ENCODE measurements around the gene CMSS1. TPM values are rescaled to one million over a fixed set of nuclear protein-coding genes. Genes with fewer than 3 reads are reported as not detected.
A peak's percentile ranks its signal among the peaks of the same experiment; 100 is the strongest.

CMSS1 gene
- total and polyA plus RNA-seq, 4 donors: 3.8 to 19.5 (median 7.5) TPM

DNA sequence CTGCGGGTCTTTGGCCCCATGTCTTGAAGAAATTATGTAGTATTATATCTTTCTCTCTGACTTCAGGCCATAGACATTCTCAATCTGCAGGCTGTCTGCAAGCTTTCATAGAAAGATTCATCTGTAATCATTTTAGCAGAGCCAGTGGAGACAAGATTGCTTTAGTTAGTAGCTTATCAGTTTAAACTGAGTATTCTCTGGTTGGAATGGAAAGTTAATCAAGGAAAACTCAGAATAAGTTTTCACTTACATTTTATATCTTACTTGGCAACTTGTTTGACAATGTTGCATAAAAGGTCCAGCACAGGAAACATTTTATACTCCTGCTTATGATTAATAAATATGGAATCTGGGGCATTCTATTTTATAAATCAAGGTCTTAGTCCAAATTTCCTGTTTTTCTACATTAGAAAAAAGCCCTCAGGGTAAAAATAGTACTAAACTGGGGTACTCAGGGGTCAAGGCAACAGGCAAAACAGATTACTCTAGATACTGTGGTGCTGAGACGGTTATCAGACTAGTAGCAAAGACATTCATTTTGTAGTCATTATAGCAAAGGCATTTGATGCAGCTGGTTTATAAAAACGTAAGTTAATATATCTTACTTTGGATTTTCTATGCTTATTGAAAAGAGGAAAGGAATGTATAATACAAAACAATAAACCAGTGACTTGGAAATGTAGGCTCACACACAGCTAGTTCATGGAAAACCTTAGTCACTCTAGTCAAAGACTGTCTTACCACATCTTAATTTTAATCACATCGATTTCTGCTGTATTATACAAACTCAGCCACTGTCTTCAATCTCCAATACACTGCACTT, 341.9 kb downstream of the CMSS1 start:
- Histone ChIP-seq H3K4me3 (ENCODE audit: low read depth in 1 of 3, low read length in 3 of 3) (no peak overlapping the region), H3K27me3 (ENCODE audit: control insufficient read depth in 4 of 4, insufficient read depth in 4 of 4, low read length in 3 of 4) (no peaks in the 10 kb centered on the region), H3K4me1 (ENCODE audit: control insufficient read depth in 4 of 4, insufficient read depth in 4 of 4, low read length in 3 of 4) (peaks cover 0 to 8% (median 5%) of the 10 kb centered on the region in 4 donors), H3K27ac (ENCODE audit: low read depth in 1 of 2, low read length in 2 of 2) (peak overlapping the region in 1 of 2 donors; percentile 28), H3K36me3 (ENCODE audit: control insufficient read depth in 4 of 4, insufficient read depth in 3 of 4, low read depth in 1 of 4, low read length in 3 of 4) (no peaks in the 10 kb centered on the region), H3K9ac (ENCODE audit: low read depth in 1 of 2, low read length in 2 of 2) (no peak overlapping the region), H3K9me3 (ENCODE audit: control insufficient read depth in 4 of 4, low read length in 3 of 4) (peaks cover 0 to 6% (median under 1%) of the 10 kb centered on the region in 4 donors)
- TF ChIP-seq JUND (IDR thresholded peaks at IDR 0.05) (peak; percentile 21 to 27), YY1 (IDR thresholded peaks at IDR 0.05) (no peak), NR2F2 (IDR thresholded peaks at IDR 0.05) (peak; percentile 46)
- TF ChIP-seq, protein P1, sequence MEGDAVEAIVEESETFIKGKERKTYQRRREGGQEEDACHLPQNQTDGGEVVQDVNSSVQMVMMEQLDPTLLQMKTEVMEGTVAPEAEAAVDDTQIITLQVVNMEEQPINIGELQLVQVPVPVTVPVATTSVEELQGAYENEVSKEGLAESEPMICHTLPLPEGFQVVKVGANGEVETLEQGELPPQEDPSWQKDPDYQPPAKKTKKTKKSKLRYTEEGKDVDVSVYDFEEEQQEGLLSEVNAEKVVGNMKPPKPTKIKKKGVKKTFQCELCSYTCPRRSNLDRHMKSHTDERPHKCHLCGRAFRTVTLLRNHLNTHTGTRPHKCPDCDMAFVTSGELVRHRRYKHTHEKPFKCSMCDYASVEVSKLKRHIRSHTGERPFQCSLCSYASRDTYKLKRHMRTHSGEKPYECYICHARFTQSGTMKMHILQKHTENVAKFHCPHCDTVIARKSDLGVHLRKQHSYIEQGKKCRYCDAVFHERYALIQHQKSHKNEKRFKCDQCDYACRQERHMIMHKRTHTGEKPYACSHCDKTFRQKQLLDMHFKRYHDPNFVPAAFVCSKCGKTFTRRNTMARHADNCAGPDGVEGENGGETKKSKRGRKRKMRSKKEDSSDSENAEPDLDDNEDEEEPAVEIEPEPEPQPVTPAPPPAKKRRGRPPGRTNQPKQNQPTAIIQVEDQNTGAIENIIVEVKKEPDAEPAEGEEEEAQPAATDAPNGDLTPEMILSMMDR (IDR thresholded peaks at IDR 0.05; ENCODE audit: low read depth, low read length, missing input control): no peak
- WGBS: 79% methylated on average over 4 of the region's 4 CpGs
- no peak for DNase-seq (ENCODE audit: low spot score)

DNA sequence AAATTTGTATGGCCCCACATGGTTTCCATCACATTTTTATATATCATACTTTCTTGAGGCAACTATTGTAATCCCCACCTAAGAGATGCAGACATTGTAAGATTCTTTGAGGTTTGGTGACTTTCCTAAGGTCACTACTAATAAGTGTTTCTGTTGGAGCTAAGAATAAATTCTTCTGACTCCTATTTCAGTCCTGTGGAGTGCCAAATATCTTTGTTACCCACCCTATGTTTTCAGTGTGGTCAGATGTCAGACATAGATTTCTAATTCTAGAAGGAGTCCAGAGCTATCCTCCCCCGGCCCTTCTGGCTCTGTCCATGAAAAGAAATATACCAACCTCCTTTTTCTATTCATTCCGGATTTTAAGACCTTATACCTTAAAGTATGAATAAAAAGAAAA, 342.9 kb downstream of the CMSS1 start:
- Histone ChIP-seq H3K4me3 (ENCODE audit: low read depth in 1 of 3, low read length in 3 of 3) (no peak overlapping the region), H3K27ac (ENCODE audit: low read depth in 1 of 2, low read length in 2 of 2) (no peak overlapping the region), H3K9ac (ENCODE audit: low read depth in 1 of 2, low read length in 2 of 2) (no peak overlapping the region), H3K9me3 (ENCODE audit: control insufficient read depth in 4 of 4, low read length in 3 of 4) (peaks cover 0 to 2% (median 0%) of the 10 kb centered on the region in 4 donors), H3K27me3 (ENCODE audit: control insufficient read depth in 4 of 4, insufficient read depth in 4 of 4, low read length in 3 of 4) (no peaks in the 10 kb centered on the region), H3K4me1 (ENCODE audit: control insufficient read depth in 4 of 4, insufficient read depth in 4 of 4, low read length in 3 of 4) (peaks cover 0 to 8% (median 5%) of the 10 kb centered on the region in 4 donors), H3K36me3 (ENCODE audit: control insufficient read depth in 4 of 4, insufficient read depth in 3 of 4, low read depth in 1 of 4, low read length in 3 of 4) (no peaks in the 10 kb centered on the region)
- no peak for DNase-seq (ENCODE audit: low spot score)
- WGBS: 98% methylated on average over 2 of the region's 2 CpGs
- TF ChIP-seq JUND (IDR thresholded peaks at IDR 0.05) (no peak), RAD21 (IDR thresholded peaks at IDR 0.05) (no peak), NR2F2 (IDR thresholded peaks at IDR 0.05) (no peak), HNF4G (IDR thresholded peaks at IDR 0.05) (no peak), RXRA (IDR thresholded peaks at IDR 0.05) (no peak), FOXA2 (IDR thresholded peaks at IDR 0.05) (no peak), EGR1 (IDR thresholded peaks at IDR 0.05; ENCODE audit: low read depth in 2 of 2) (no peak), GABPA (IDR thresholded peaks at IDR 0.05 in 1 of 2, conservative IDR thresholded peaks at IDR 0.05 in 1 of 2) (no peak), YY1 (IDR thresholded peaks at IDR 0.05) (no peak), FOXA1 (IDR thresholded peaks at IDR 0.05) (no peak), SP1 (IDR thresholded peaks at IDR 0.05) (no peak), TAF1 (conservative IDR thresholded peaks at IDR 0.05) (no peak), HNF4A (conservative IDR thresholded peaks at IDR 0.05) (no peak)
- TF ChIP-seq, protein P2, sequence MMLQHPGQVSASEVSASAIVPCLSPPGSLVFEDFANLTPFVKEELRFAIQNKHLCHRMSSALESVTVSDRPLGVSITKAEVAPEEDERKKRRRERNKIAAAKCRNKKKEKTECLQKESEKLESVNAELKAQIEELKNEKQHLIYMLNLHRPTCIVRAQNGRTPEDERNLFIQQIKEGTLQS (IDR thresholded peaks at IDR 0.05): no peak
- TF ChIP-seq, protein P1 (IDR thresholded peaks at IDR 0.05; ENCODE audit: low read depth, low read length, missing input control): no peak
- TF ChIP-seq, protein P3, sequence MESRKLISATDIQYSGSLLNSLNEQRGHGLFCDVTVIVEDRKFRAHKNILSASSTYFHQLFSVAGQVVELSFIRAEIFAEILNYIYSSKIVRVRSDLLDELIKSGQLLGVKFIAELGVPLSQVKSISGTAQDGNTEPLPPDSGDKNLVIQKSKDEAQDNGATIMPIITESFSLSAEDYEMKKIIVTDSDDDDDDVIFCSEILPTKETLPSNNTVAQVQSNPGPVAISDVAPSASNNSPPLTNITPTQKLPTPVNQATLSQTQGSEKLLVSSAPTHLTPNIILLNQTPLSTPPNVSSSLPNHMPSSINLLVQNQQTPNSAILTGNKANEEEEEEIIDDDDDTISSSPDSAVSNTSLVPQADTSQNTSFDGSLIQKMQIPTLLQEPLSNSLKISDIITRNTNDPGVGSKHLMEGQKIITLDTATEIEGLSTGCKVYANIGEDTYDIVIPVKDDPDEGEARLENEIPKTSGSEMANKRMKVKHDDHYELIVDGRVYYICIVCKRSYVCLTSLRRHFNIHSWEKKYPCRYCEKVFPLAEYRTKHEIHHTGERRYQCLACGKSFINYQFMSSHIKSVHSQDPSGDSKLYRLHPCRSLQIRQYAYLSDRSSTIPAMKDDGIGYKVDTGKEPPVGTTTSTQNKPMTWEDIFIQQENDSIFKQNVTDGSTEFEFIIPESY (IDR thresholded peaks at IDR 0.05): no peak
- TF ChIP-seq, protein P4, sequence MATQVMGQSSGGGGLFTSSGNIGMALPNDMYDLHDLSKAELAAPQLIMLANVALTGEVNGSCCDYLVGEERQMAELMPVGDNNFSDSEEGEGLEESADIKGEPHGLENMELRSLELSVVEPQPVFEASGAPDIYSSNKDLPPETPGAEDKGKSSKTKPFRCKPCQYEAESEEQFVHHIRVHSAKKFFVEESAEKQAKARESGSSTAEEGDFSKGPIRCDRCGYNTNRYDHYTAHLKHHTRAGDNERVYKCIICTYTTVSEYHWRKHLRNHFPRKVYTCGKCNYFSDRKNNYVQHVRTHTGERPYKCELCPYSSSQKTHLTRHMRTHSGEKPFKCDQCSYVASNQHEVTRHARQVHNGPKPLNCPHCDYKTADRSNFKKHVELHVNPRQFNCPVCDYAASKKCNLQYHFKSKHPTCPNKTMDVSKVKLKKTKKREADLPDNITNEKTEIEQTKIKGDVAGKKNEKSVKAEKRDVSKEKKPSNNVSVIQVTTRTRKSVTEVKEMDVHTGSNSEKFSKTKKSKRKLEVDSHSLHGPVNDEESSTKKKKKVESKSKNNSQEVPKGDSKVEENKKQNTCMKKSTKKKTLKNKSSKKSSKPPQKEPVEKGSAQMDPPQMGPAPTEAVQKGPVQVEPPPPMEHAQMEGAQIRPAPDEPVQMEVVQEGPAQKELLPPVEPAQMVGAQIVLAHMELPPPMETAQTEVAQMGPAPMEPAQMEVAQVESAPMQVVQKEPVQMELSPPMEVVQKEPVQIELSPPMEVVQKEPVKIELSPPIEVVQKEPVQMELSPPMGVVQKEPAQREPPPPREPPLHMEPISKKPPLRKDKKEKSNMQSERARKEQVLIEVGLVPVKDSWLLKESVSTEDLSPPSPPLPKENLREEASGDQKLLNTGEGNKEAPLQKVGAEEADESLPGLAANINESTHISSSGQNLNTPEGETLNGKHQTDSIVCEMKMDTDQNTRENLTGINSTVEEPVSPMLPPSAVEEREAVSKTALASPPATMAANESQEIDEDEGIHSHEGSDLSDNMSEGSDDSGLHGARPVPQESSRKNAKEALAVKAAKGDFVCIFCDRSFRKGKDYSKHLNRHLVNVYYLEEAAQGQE (IDR thresholded peaks at IDR 0.05): no peak
